Measurements from ENCODE around the gene FAM98C. TPM values are rescaled to one million over a fixed set of nuclear protein-coding genes. Genes with fewer than 3 reads are reported as not detected.
"Not testable (repeated sequence)": the region's sequence is repeated elsewhere in the genome, so short reads cannot be mapped to it uniquely, and the experiment has no call there.

FAM98C gene
- total RNA-seq, 1 donor from 2014 or later, result 7.6 TPM

DNA sequence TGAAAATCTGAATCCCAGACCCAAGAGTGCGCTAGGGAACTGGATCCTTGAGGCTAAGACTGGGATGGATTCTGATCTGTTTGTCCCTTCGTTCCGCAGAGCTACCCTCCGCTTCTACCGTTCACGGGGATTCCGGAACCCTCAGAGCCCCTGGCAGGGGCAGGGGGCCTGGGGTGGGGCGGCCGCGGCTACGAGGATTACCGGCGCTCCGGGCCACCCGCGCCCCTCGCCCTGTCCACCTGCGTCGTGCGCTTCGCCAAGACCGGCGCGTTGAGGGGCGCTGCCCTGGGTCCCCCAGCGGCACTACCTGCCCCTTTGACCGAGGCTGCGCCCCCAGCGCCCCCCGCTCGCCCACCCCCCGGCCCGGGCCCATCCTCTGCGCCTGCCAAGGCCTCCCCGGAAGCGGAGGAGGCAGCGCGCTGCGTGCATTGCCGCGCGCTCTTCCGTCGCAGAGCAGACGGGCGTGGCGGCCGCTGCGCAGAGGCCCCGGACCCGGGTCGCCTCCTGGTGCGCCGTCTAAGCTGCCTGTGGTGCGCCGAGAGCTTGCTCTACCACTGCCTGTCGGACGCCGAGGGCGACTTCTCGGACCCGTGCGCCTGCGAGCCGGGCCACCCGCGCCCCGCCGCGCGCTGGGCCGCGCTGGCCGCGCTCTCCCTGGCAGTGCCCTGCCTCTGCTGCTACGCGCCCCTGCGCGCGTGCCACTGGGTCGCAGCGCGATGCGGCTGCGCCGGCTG, 7.3 kb upstream of the FAM98C start:
- DNase-seq (ENCODE audit: low read depth), result no peak

DNA sequence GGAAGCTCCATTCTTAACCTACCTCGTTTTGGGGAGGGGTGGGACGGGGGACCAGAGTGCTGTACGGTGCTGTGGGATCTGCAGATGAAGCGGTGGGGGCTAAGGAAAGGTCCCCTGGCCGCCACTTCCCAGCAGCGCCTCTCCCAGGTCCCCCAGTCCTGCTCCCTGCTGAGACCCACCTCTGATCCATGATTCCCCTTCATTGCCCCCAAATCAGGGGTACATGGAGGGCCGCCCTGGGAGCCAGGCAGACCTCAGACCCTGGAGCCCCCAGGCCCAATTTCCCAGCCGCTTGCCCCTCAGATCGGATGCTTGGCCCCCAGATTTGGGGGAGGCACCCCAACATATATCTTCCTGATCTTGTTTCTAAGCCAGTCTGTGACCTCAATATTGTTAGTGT, 3.8 kb upstream of the FAM98C start:
- no peak for DNase-seq (ENCODE audit: low read depth)

DNA sequence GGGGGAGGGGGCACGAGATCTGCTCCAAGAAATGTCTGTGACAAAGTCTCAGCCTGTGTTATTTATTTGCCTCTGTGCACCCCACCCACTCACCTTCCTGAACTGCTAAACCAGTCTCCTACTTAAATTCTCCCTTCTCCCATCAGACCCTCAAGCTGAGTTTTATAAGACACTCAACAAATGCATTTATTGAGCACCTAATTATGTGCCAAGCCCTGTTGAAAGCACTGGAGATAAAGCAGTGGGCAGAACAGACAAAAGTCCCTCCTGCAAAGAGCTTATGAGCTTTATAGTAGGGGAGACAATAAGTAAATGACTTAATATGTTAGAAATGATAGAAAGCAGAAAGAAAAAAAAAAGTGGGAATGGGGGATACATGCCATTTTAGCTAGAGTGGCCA, 3.4 kb upstream of the FAM98C start:
- no peak for DNase-seq (ENCODE audit: low read depth)

DNA sequence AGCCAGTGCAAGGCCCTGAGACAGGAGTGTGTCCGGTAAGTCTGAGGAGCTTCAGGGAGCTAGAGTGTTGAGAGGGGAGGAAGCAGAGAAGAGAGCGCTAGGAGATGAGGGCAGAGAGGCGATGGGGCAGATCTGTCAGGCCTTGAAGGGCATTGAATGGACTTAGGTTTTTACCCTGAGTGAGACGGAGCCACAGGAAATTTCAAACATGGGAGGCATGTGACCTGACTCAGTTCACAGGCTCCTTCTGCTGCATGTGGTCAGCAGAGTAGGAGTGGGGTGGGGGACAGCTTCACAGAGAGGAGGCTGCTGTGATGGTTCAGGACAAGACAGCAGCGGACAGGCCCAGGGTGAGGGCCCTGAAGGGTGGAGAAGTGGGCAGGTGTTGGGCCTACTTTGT, 2.5 kb upstream of the FAM98C start:
- no peak for DNase-seq (ENCODE audit: low read depth)

DNA sequence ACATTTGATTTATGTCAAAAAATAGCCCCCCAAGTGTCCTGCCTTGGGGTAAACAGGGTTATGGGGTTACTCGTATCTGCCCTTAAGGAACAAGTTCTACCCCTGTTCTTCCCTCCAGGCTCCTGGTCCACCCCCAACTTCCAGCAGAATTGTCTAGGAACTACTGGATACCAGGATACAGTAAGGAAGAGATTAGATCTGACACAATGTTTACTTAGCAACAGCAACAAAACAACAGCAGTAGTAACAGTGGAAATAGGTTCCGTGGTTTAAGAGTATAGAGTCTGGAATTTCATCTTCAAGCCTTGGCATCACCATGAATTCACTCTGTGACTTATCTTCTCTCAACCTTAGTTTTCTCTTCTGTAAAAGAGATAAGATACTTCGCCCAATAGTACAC, 1.7 kb upstream of the FAM98C start:
- peak; percentile 57 for DNase-seq (ENCODE audit: low read depth)

DNA sequence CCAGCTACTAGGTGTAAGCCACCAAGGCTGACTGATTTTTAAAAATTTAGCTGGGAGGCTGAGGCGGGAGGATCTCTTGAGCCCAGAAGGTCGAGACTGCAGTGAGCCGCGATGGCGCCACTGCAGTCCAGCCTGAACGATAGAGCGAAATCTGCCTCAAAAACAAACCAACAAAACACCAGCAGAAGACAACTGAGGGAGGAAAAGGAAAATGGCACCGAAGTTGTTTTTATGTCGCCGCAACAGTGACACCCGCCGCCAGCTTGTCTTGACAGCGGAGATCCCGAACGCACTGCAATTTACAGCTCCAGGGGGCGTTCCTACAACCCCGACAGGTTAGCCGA, 298 bp upstream of the FAM98C start:
- DNase-seq (ENCODE audit: low read depth), result no peak

DNA sequence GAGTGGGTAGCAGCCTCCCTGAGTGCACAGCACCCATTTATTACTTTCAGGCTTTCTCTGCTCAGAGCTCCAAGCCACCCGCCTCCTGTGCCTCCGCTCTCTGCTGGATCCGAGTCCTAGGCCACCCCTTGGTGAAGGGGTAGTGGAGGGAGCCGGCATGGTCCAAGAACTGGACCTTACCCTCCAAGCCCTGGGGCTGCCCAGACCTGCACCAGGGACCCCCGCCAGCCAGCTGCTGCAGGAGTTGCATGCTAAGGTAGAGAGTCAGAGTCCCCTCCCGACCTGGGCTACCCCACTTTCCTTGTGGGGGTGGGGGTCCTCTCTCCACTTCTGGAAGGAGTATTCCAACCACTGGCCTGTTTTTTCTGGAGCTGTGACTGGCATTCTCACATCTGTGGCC, 2.0 kb downstream of the FAM98C start:
- DNase-seq (ENCODE audit: low read depth), result no peak

DNA sequence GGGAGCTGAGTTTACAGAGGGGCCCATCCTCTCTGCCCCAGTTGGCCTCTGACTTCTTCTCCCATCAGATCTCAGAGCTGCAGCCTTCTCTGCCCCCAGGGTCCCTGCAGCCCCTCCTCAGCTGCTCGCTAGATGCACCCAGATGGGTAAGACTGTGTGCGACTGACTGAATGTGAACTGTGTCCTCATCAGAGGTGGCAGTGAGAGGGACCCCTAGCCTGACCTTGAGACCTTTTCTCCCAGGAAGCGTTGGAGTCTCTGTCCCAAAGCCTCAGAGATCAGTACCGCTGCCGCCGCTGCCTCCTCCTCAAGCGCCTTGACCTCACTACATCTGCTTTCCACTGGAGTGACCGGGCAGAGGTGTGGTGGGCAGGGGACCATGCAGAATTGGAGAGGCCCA, 2.4 kb downstream of the FAM98C start:
- no peak for DNase-seq (ENCODE audit: low read depth)

DNA sequence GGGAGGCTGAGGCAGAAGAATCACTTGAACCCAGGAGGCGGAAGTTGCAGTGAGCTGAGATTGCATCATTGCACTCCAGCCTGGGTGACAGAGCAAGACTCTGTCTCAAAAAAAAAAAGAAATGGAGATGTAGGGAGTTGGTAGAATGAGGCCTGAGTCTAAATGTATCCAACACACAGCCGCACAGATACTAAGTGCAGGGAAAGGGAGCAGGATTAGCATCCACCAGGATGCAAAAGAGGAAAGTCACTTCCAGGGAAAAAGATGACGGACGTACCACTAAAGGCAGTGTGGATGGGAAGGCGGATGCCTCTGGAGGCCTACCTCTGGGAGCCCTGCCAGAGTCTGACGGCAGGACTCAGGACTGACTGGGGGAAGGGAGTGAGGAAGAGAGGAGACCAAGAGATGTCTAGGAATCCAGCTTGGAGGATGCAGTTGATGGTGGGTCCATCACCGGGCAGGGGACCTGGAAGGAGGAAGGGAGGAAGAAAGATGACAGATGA, 6.8 kb downstream of the FAM98C start:
- no peak for DNase-seq (ENCODE audit: low read depth)

DNA sequence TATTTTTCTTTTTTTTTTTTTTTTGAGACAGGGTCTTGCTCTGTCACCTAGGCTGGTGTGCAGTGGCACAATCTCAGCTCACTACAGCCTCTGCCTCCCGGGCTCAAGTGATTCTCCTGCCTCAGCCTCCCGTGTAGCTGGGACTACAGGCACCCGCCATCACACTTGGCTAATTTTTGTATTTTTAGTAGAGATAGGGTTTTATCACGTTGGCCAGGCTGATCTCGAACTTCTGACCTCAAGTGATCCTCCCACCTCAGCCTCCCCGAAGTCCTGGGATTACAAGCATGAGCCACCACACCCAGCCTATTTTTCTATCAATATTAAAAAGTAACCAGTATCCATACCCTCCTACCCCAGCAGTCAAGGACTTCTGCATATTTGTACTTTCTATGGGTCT, 7.5 kb downstream of the FAM98C start:
- not testable (repeated sequence) for DNase-seq (ENCODE audit: low read depth)

DNA sequence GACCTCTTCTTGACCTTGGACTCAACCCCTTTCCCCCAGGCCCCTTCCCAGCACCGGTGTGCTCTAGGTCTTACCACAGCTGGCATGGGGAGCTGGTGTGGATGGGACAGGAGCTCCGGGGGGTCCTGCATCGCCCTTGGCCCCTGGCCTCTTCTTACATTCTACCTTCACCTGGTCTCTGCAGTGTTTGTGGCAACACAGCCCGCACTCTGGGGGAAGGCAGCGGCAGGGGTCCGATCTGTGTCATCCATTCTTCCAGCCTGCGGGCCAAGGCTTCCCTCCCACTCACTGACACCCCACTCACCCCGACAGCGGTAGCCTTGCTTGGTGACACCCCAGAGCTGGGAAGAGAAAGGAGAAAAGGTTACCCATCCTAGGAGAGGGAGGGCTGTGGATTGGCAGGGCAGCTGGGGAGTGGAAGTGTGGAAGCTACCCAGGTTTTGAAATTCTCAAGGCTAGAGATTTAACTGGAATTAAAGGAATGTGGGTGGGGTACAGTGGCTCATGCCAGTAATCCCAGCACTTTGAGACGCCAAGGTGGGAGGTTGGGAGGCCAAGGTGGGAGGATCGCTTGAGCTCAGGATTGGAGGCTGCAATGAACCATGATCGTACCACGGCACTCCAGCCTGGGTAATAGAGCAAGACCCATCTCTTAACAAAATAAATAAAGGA, 8.3 kb downstream of the FAM98C start:
- no peak for DNase-seq (ENCODE audit: low read depth)

DNA sequence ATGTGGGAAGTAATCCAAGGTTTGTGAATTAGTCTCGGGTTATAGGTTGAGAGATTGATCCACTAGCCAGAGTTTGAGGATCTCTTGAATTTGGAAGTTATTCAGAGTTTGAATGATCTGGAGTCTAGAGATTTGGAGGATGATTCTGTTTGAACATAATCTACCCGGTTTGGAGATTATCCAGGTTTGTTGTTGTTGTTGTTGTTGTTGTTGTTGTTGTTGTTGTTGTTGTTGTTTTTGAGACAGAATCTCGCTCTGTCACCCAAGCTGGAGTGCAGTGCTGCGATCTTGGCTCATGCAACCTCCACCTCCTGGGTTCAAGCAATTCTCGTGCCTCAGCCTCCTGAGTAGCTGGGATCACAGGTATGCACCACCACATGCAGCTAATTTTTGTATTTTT, 9.0 kb downstream of the FAM98C start:
- not testable (repeated sequence) for DNase-seq (ENCODE audit: low read depth)

DNA sequence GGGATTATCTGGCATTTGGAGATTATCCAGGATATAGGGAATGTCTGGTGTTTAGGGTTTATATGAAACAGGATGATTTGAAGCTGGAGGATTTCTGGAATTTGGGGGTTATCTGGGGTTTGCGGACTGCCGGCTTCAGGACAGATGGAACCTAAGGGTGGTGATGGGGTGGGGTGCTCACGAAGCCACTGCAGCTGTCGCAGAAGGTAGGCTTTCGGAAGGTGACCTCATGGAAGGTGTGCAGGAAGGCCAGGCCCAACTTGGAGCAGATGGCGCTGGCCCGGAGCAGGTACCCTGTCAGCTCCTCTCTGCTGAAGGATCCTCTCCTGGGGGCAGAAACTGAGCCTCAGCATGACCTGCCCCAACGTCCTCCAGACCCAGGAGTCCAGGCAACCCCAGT, 9.6 kb downstream of the FAM98C start:
- no peak for DNase-seq (ENCODE audit: low read depth)

DNA sequence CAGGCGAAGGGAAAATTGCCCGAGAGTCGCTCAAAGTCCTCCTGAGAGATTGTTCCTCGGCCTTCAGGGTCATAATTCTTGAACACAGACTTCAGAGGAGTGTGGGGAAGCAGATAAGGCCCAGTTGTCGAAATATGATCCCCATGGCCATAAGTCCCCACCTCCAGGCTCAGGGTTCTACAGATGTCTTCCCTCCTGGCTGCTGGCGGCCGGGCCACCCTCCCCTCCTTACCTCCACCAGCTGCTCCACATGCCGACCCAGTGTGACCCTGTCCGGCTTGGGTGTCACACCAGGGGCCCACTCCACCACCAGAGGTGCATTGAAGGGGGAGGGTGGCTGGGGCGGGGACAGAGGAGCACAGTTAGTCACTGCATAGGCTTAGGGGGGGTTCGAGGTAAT, 10.1 kb downstream of the FAM98C start:
- DNase-seq (ENCODE audit: low read depth), result no peak

DNA sequence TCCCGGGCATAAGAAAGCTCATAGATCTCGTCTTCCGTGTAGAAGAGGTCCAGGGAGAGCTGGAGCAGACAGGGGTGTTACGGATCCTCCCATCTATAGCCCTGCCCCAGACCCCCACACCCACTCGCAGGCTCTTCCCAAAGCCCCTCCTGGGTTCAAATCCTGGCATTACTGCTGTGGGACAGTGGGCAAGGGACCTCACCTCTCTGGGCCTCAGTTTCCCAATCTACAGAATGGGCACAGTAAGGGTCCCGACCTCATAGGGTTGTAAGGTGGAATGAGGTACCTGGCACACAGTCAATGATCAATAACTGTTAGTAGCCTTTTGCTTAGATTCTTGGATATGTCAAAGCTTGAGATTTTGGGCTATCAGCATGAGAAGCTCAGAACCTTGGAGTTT, 10.5 kb downstream of the FAM98C start:
- no peak for DNase-seq (ENCODE audit: low read depth)

DNA sequence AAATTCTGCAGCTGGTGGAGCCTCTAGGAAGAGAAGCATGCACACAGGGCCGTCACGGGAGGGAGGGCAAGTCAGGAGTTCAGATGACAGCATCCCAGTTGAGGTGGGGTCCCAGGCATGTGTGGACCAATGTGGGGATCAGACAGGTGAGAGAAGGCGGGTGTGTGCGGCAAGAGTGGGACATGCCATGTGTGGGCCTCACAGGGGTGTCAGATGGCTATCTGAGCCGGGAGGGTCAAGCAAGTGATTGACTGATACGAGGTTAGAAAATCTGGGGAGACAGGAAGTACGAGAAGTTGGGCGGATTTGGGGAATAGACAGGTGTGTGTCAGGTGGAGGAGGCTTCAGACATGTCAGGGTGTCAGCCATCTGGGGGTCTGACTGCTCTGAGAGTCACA, 14.3 kb downstream of the FAM98C start:
- DNase-seq (ENCODE audit: low read depth), result no peak

DNA sequence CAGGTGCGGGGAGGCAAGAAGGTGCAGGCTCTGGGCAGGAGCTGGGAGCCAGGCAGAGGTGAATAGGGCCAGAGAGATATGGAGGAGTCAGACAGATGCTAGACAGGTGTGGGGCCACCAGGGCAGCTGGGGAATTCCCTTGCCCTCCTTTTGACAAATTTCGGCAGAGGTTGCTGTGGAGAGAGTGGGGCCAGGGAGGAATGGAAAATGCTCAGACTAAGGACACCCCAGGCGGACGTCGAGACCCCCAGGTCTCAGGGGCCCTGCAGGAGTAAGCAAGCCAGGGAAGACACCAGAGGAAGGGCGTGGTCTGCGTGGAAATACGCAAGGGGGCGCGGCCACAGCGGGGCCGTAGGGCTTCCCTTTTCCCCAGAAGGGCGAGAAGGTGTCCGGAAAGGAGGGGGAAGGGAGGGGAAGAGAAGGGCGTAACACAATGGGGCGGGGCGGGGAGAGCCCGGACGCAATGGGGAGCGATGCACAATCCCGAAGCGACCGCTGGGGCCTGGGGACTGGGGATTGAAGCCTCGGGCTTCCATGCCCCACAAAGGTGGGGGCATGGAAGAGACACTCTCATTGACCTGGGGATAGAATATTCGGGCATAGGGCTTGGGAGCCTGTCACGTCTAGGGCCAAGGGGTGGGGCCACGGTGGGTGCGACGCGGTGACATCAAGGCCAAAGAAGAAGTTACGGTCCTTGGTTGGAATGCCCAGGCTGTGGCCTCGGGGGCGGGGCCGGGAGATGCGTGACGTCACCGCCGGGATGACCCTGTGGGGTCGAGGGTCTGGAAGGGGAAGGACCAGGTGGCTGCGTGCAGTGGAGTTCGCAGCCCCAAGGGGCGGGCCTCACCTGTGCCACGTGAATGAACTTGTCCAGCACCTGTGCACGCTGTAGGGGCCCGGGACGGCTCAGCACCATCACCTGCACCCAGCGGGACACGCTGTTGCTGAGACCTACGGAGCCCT, 14.9 kb downstream of the FAM98C start:
- DNase-seq (ENCODE audit: low read depth), result no peak

DNA sequence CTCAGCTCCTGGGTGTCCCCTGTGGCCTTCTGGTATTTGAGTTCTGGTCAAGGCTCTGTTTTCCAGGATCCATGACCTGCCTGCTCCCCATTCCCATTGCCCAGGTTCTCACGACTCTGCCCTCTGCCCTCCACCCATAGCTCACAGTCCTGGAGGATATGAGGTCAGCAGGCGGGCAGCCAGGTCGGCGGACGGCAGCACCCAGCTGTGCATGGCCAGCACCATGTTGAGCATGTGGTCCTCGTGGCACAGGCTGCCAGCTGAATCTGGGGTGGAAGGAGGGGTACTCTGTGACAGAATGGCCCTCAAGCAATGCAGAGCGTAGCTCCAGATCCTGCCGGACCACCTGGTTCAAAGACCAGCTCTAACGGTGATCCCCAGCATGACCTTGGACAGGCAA, 18.0 kb downstream of the FAM98C start:
- no peak for DNase-seq (ENCODE audit: low read depth)

DNA sequence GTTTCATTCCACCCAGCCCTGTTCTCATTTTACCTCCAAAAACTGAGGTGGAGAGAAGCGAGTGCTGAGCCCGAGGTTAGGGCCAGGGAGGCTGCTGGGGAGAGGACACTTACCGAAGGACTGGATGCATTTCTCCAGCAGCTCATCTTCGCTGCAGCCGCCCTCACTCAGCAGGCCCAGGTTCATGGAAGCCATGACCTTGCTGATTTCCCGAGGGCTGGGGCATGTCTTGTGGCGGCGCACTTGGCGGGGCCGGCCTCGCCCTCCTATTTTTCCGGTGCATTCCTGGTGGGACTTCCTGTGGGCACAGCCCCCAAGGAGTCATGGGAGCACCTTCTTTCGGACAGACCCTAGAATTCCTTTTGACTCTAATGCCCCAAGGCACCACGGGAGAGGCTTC, 19.0 kb downstream of the FAM98C start:
- DNase-seq (ENCODE audit: low read depth), result no peak

DNA sequence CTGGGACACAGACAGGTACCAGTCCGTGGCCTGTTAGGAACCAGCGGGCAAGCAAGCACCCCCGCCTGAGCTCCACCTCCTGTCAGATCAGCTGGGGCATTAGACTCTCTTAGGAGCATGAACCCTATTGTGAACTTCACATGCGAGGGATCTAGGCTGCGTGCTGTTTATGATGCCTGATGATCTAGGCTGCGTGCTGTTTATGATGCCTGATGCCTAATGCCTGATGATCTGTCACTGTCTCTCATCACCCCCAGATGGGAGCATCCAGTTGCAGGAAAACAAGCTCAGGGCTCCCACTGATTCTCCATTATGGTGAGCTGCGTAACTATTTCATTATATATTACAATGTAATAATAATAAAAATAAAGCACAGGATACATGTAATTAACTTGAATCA, 19.5 kb downstream of the FAM98C start:
- no peak for DNase-seq (ENCODE audit: low read depth)

DNA sequence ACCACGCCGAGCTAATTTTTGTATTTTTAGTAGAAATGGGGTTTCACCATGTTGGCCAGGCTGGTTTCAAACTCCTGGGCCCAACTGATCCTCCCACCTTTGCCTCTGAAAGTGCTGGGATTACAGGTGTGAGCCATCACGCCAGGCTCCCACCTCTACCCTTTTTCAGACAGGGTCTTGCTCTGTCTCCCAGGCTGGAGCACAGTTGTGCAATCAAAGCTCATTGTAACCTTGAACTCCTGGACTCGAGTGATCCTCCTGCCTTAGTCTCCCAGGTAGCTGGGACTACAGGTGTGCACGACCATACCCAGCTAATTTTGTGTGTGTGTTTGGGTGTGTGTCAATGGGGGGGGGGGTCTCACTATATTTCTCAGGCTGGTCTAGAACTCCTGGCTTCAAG, 21.4 kb downstream of the FAM98C start:
- DNase-seq (ENCODE audit: low read depth), result no peak

DNA sequence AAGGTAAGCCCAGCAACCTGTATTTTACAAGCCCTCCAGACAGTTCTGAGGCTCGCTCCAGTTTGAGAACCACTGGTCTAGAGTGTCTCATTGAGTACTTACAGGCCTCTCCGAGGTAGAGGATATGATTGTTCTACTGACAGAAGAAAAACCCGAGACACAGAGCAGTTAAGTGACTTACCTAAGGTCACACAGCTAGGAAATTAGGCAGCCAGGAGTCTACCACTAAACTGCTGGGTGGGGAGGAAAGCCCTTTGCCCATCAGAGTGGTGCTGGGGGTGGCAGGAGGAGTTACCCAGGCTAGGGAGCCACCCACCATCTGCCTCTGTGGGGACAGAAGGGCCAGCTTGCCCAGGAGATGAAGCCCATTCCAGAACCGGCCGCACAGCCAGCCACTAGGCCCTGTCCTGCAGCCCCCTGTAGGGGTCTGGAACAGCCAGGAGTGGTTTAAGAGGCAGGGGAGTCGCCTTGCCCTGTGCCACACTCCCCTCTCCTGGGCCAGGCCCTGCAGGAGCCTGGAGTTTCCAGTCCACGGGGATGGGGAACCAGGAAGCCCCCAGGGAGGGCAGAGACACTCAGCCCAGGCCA, 22.4 kb downstream of the FAM98C start:
- DNase-seq (ENCODE audit: low read depth), result no peak

Data from renal cortical epithelial cell (primary cell).